HepG2 (cell line): ENCODE results near the gene RBPJ. TPM values are rescaled to one million over a fixed set of nuclear protein-coding genes. Genes with fewer than 3 reads are reported as not detected.

Experiments
- CC2D1A ChIP-seq: sonication (generic); formaldehyde crosslinking; IDR thresholded peaks from 2 replicates; pipeline ENCODE4 v1.8.1; 2023; ENCODE audit warnings: mild to moderate bottlenecking, missing genetic modification reagents
- MIER2 ChIP-seq: IDR thresholded peaks from 2 replicates; pipeline ENCODE4 v1.6.1; 2016; ENCODE audit warnings: missing biosample characterization, missing genetic modification reagents
- RXRB ChIP-seq: IDR thresholded peaks from 2 replicates; pipeline ENCODE4 v1.6.1; 2016; ENCODE audit warnings: borderline replicate concordance, missing genetic modification reagents, missing compliant biosample characterization
- ZNF10 ChIP-seq: sonication (generic); formaldehyde crosslinking; IDR thresholded peaks from 2 replicates; pipeline ENCODE4 v1.4.0; 2020; ENCODE audit warnings: mild to moderate bottlenecking, low read depth, missing genetic modification reagents, borderline replicate concordance
- ZNF446 ChIP-seq: sonication (generic); formaldehyde crosslinking; IDR thresholded peaks from 2 replicates; pipeline ENCODE4 v1.5.0; 2020; ENCODE audit warnings: mild to moderate bottlenecking, missing genetic modification reagents
- ZNF615 ChIP-seq: sonication (generic); formaldehyde crosslinking; IDR thresholded peaks from 2 replicates; pipeline ENCODE4 v1.5.0; 2020; ENCODE audit warnings: mild to moderate bottlenecking, missing genetic modification reagents, borderline replicate concordance
- polyA plus RNA-seq, 8 experiments: library from polyadenylated mRNA; depleted of rRNA in 3 of 8; stranded (reverse) in 7 of 8; unstranded in 1 of 8; fragments of >200 nt; fragmentation: Illumina TruSeq in 4 of 8; extraction: Trizol in 4 of 8; gene quantifications; 2 replicates each; pipeline versions ENCODE4 v1.2.1 to v1.2.3, GENCODE V29; 2011 to 2016; ENCODE audit warnings: low read depth in 4 of 8, missing spikeins in 1 of 8, mixed read lengths in 1 of 8; ENCODE audit not compliant: insufficient read depth in 1 of 8
- total RNA-seq, 5 experiments: library from RNA; depleted of rRNA; stranded (reverse); fragments of >200 nt; fragmentation: Illumina TruSeq; extraction: Trizol; gene quantifications; 2 replicates each; pipeline ENCODE4 v1.2.3, GENCODE V29; 2016; ENCODE audit warnings: low read depth in 1 of 5
- TF ChIP-seq, protein P1 (sequence below): IDR thresholded peaks from 2 replicates; pipeline ENCODE4 v1.6.1; 2016; ENCODE audit warnings: missing biosample characterization, missing genetic modification reagents, low read depth
- TF ChIP-seq, protein P2 (sequence below): sonication (generic); formaldehyde crosslinking; IDR thresholded peaks from 2 replicates; pipeline ENCODE4 v1.5.0; 2020; ENCODE audit warnings: mild to moderate bottlenecking, missing genetic modification reagents

RBPJ gene
- total and polyA plus RNA-seq, 2 of the 13 experiments (the other 11 are each of a cell fraction or from before 2014, with no cell fraction given) = 25.9 to 33.2 TPM

DNA sequence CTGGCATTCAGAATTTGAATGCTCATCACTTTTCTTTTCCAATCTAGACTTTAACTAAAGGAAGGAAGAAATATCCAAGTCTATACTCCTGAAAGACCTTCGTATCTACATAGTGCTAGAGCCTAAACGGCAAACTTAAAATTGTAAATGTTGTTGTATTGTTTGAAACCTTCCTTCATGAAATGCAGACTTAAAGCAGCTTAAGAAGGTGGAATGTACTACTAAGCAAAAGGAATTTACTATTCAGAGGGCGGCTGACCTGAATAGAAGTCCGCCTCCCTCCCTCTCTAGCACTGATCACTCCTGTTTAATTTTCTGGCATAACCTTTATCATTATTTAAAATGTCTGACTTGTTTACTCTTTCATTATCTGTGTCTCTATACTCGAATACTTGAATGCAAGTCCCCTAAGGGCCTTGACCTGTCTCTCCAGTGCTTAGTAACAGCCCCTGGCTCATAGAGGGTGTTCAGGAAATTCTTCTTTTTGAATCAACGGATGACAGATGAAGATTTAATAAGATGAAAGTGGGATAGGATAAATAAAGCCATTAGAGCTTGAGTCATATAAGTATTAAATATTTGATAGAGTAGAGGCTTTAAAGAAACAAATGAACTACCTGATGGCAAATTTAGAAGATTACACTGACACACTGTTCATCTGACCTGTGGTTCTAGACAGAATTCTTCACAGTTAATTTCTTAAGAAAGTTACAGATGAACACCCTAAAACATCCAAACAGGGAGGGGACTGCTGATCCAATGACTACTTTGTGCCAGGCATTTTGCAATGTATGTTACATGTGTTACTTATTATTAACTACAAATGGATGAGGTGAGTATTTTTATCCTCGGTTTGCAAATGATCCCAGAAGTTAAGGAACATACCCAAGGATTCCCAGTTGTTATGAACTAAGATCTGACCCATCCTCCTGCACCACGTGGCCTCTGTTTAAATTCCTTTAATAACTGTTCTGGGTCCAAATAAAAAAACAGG, 20.2 kb upstream of the RBPJ start (continued):
- no peak for TF ChIP-seq ZNF615 (CRISPR knock-in tag)
- no peak for TF ChIP-seq CC2D1A
- no peak for TF ChIP-seq MIER2 (CRISPR knock-in tag)
- TF ChIP-seq, protein P1, sequence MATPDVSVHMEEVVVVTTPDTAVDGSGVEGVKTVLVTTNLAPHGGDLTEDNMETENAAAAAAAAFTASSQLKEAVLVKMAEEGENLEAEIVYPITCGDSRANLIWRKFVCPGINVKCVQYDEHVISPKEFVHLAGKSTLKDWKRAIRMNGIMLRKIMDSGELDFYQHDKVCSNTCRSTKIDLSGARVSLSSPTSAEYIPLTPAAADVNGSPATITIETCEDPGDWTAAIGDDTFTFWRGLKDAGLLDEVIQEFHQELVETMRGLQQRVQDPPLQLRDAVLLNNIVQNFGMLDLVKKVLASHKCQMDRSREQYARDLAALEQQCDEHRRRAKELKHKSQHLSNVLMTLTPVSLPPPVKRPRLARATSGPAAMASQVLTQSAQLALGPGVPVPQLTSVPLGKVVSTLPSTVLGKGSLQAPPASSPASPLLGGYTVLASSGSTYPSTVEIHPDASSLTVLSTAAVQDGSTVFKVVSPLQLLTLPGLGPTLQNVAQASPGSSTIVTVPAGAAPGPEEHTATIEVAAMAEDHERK (CRISPR knock-in tag) = no peak
- no peak for TF ChIP-seq RXRB (CRISPR knock-in tag)
- TF ChIP-seq, protein P2, sequence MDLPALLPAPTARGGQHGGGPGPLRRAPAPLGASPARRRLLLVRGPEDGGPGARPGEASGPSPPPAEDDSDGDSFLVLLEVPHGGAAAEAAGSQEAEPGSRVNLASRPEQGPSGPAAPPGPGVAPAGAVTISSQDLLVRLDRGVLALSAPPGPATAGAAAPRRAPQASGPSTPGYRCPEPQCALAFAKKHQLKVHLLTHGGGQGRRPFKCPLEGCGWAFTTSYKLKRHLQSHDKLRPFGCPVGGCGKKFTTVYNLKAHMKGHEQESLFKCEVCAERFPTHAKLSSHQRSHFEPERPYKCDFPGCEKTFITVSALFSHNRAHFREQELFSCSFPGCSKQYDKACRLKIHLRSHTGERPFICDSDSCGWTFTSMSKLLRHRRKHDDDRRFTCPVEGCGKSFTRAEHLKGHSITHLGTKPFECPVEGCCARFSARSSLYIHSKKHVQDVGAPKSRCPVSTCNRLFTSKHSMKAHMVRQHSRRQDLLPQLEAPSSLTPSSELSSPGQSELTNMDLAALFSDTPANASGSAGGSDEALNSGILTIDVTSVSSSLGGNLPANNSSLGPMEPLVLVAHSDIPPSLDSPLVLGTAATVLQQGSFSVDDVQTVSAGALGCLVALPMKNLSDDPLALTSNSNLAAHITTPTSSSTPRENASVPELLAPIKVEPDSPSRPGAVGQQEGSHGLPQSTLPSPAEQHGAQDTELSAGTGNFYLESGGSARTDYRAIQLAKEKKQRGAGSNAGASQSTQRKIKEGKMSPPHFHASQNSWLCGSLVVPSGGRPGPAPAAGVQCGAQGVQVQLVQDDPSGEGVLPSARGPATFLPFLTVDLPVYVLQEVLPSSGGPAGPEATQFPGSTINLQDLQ (CRISPR knock-in tag) = no peak
- TF ChIP-seq ZNF446 (CRISPR knock-in tag) = no peak
- TF ChIP-seq ZNF10 = no peak
